Stimulated activated naive CD4-positive, alpha-beta T cell treated with Interleukin-2 at 50 U/mL for 16 hours (primary cell): ENCODE measurements around the gene SRGAP2B.
"Not testable (repeated sequence)": the region's sequence is repeated elsewhere in the genome, so short reads cannot be mapped to it uniquely, and the experiment has no call there.

Experiments used
- DNase-seq: peaks from one replicate; lab custom pipeline; 2025; lab: John Stamatoyannopoulos, UW

The SRGAP2B gene

GRCh38 chr1:144894454-144895201 lies 200.5 kb downstream of the SRGAP2B start:
- not testable (repeated sequence) for DNase-seq

GRCh38 chr1:144893710-144894438 lies 201.3 kb downstream of the SRGAP2B start:
- DNase-seq, result not testable (repeated sequence)

- DNase-seq, result not testable (repeated sequence)
These were observed 202.1 kb downstream of the SRGAP2B start for GRCh38 chr1:144893062-144893461.

- not testable (repeated sequence) for DNase-seq
These were observed 205.5 kb downstream of the SRGAP2B start for GRCh38 chr1:144889450-144890115.

GRCh38 chr1:144883022-144883421 lies 212.1 kb downstream of the SRGAP2B start:
- DNase-seq, result not testable (repeated sequence)

- DNase-seq, result not testable (repeated sequence)
These were observed 212.8 kb downstream of the SRGAP2B start for GRCh38 chr1:144882343-144882742.

GRCh38 chr1:144858607-144859006 lies 236.5 kb downstream of the SRGAP2B start:
- DNase-seq, result not testable (repeated sequence)
